GM12864 (cell line): ENCODE data around the gene ROS1.

Experiments
- DNase-seq: peaks from one replicate; pipeline ENCODE4 v3.0.0-alpha.2; 2011; ENCODE audit warnings: low read depth
- H3K4me3 ChIP-seq: 2 replicates; pipeline ENCODE4 v1.5.1; 2011; ENCODE audit warnings: mild to moderate bottlenecking, low read depth, low read length, control low read depth
- CTCF ChIP-seq: IDR thresholded peaks from 2 replicates; pipeline ENCODE4 v1.5.1; 2011; ENCODE audit warnings: low read depth, mild to moderate bottlenecking, moderate library complexity, low read length, control low read depth, inconsistent platforms; ENCODE audit errors: missing control alignments

The ROS1 gene

GRCh38 chr6:117317261-117317660 is 108.5 kb downstream of the ROS1 start:
- H3K4me3 ChIP-seq, result no peak overlapping the region
- no peak for DNase-seq
- TF ChIP-seq CTCF, result peak; percentile 32

- DNase-seq, result no peak
- H3K4me3 ChIP-seq, result no peak overlapping the region
- TF ChIP-seq CTCF, result no peak
Observed at GRCh38 chr6:117311726-117312125, 114.0 kb downstream of the ROS1 start.

GRCh38 chr6:117311310-117311709 is 114.4 kb downstream of the ROS1 start:
- DNase-seq, result no peak
- TF ChIP-seq CTCF, result no peak
- H3K4me3 ChIP-seq, result no peak overlapping the region

- no peak for DNase-seq
- H3K4me3 ChIP-seq, result no peak overlapping the region
- TF ChIP-seq CTCF, result no peak
Observed at GRCh38 chr6:117309611-117310010, 116.1 kb downstream of the ROS1 start.

GRCh38 chr6:117309069-117309468 is 116.7 kb downstream of the ROS1 start:
- no peak for TF ChIP-seq CTCF
- H3K4me3 ChIP-seq, result no peak overlapping the region
- no peak for DNase-seq

- no peak for DNase-seq
- no peak overlapping the region for H3K4me3 ChIP-seq
- no peak for TF ChIP-seq CTCF
Observed at GRCh38 chr6:117307655-117308054, 118.1 kb downstream of the ROS1 start.

- DNase-seq, result no peak
- H3K4me3 ChIP-seq, result no peak overlapping the region
- TF ChIP-seq CTCF, result no peak
Observed at GRCh38 chr6:117306227-117306790, 119.4 kb downstream of the ROS1 start.
